Ishikawa (cell line): ENCODE data around the gene HASPIN.

Experiments used
- CEBPB ChIP-seq: IDR thresholded peaks from 2 replicates; pipeline ENCODE4 v1.6.1; 2012
- CREB1 ChIP-seq: IDR thresholded peaks from 2 replicates; pipeline ENCODE4 v1.6.1; 2012; ENCODE audit warnings: low read depth
- EGR1 ChIP-seq: IDR thresholded peaks from 2 replicates; pipeline ENCODE4 v1.6.1; 2012
- EP300 ChIP-seq: IDR thresholded peaks from 2 replicates; pipeline ENCODE4 v1.6.1; 2012; ENCODE audit warnings: borderline replicate concordance
- FOXM1 ChIP-seq: IDR thresholded peaks from 2 replicates; pipeline ENCODE4 v1.6.1; 2012; ENCODE audit warnings: low read depth, borderline replicate concordance
- NFIC ChIP-seq: IDR thresholded peaks from 2 replicates; pipeline ENCODE4 v1.6.1; 2012
- RAD21 ChIP-seq: IDR thresholded peaks from 2 replicates; pipeline ENCODE4 v1.6.1; 2012; ENCODE audit warnings: low read depth
- REST ChIP-seq: IDR thresholded peaks from 2 replicates; pipeline ENCODE4 v1.6.1; 2012; ENCODE audit warnings: low read depth, mild to moderate bottlenecking
- TAF1 ChIP-seq: IDR thresholded peaks from 2 replicates; pipeline ENCODE4 v1.6.1; 2012; ENCODE audit warnings: low read depth, mild to moderate bottlenecking
- TCF12 ChIP-seq: IDR thresholded peaks from 2 replicates; pipeline ENCODE4 v1.6.1; 2012; ENCODE audit warnings: low read depth
- TEAD4 ChIP-seq: IDR thresholded peaks from 2 replicates; pipeline ENCODE4 v1.6.1; 2012
- YY1 ChIP-seq: IDR thresholded peaks from 2 replicates; pipeline ENCODE4 v1.6.1; 2012; ENCODE audit warnings: low read depth
- ZBTB7A ChIP-seq: IDR thresholded peaks from 2 replicates; pipeline ENCODE4 v1.6.1; 2012; ENCODE audit warnings: low read depth
- TF ChIP-seq, protein P1 (sequence below): IDR thresholded peaks from 2 replicates; pipeline ENCODE4 v1.6.1; 2012
- TF ChIP-seq, protein P2 (sequence below): IDR thresholded peaks from 2 replicates; pipeline ENCODE4 v1.6.1; 2012

The HASPIN gene

DNA sequence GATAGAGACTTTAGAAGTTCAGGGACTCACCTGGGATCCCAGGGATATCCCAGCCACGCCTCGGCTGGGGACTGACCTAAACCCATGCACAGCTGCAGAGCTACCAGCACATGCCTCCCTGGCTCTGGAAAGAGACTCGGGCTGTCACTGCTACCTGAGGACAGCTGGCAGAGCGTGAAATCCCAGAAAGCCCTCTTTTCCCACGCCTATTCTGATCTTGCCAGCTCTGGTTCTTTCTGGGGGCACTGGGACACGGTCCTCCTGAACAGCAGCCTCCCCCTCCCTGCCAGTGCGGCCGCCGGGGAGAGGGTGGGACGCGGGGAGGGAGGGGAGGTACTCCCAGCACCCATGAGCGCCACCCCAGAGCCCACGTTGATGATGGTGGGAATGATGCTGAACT, 38.5 kb upstream of the HASPIN start:
- no peak for TF ChIP-seq REST
- no peak for TF ChIP-seq TAF1
- TF ChIP-seq, protein P1, sequence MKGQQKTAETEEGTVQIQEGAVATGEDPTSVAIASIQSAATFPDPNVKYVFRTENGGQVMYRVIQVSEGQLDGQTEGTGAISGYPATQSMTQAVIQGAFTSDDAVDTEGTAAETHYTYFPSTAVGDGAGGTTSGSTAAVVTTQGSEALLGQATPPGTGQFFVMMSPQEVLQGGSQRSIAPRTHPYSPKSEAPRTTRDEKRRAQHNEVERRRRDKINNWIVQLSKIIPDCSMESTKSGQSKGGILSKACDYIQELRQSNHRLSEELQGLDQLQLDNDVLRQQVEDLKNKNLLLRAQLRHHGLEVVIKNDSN: no peak
- no peak for TF ChIP-seq YY1
- TF ChIP-seq TCF12: no peak
- TF ChIP-seq ZBTB7A: no peak
- TF ChIP-seq RAD21: no peak
- no peak for TF ChIP-seq FOXM1
- TF ChIP-seq EGR1: no peak
- TF ChIP-seq, protein P2, sequence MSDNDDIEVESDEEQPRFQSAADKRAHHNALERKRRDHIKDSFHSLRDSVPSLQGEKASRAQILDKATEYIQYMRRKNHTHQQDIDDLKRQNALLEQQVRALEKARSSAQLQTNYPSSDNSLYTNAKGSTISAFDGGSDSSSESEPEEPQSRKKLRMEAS: no peak
- no peak for TF ChIP-seq CREB1
- no peak for TF ChIP-seq EP300
- TF ChIP-seq NFIC: no peak
- no peak for TF ChIP-seq TEAD4

DNA sequence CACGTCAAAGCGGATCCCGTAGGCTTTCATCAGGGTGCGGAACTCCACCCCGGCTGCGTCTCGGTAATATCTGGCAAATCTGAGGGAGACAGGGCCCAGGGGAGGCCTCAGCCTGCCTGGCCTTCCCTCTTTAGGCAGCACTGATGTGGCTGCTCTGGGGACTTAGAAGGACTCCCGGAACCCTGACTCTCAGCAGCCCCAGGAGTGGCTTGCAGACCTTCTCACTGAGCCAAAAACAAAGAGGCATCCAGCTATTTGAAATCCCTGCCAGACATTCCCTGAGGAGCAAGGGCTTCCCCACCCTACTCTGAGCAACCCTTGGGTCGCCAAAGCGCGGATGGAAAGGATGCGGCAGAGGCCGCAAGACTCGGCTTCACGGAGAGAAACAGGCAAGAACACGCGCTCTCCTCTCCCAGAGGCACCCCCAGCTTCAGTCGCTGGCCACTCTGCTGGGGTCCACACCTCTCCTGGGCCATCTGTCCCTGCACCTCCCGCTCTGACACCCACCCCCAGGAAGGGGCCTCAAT, 35.6 kb upstream of the HASPIN start:
- TF ChIP-seq TEAD4 (no peak), FOXM1 (no peak)

DNA sequence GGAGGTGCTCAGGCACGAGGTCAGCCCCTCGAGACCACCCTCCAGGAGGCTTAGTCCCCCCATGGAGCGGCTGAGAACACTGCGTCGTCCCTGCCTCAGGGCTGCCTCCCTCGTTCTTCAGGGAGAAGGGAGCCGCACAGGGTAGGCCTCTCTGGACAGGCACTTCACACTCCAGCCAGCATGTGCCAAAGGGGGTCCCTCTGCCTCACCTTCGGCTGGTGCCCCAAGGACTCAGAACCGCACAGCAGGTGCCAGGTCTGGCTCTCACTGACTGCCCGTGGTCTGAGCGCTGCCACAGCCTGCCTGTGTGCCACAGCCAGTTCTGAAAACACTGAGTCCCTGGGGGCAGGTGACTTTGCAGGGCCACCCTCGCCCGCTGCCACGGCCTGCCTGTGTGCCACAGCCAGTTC, 34.8 kb upstream of the HASPIN start:
- TF ChIP-seq EGR1: no peak
- TF ChIP-seq FOXM1: no peak
- no peak for TF ChIP-seq EP300
- no peak for TF ChIP-seq REST
- no peak for TF ChIP-seq NFIC
- TF ChIP-seq, protein P1: no peak

- TF ChIP-seq REST: no peak
- no peak for TF ChIP-seq RAD21
- TF ChIP-seq TAF1: no peak
- TF ChIP-seq YY1: no peak
- TF ChIP-seq NFIC: no peak
- TF ChIP-seq CEBPB: no peak
- no peak for TF ChIP-seq TCF12
- no peak for TF ChIP-seq EP300
- TF ChIP-seq, protein P1: no peak
- TF ChIP-seq EGR1: no peak
- no peak for TF ChIP-seq ZBTB7A
- no peak for TF ChIP-seq CREB1
- no peak for TF ChIP-seq TEAD4
- no peak for TF ChIP-seq FOXM1
- TF ChIP-seq, protein P2: no peak
Observed at GRCh38 chr17:3689262-3690093, 34.2 kb upstream of the HASPIN start.
